ENCODE results near the gene XYLT1.

Gene XYLT1

DNA sequence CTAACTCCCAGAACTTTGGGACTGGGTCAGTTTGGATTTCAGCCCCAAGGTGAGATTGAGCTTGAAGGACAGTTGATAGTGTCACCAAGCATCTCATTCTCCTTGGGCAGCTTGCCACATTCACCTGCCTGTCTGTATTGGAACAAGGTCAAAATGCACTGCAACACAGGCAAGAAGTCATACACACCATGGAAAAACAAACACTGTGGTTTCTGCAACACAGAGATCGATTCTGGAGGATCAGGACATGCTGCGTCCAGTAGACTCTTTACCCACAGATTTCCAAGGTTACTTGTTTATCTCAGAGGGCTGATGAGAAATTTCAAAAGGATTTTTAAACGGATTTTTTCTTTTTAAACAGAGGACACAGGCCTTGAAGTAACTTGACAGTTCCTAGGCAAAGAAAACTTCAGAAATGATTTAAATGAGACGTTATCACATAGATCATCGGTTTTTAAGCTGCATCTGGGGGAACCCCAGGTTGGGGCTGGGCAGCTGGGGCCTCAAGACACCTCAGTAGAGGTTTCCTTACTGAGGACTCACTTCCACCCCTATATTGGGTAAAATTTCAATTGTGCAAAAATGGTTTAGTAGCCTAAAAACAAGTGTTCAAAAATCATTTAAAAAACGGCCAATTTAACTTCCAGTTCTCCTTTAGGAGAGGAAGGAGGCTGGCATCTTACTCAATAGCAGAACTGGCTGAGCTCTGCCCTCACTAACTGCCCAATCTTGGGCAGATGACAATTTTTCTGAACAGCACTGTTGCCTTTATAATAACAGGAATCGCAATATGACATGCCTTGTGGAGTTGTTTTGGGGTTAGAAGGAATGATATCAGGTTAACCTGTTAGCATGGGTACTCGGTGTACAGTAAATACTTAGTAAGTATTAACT is 299.3 kb downstream of the XYLT1 start:
- no peak for DNase-seq

GRCh38 chr16:17170435-17170834 is 300.3 kb downstream of the XYLT1 start:
- no peak for DNase-seq

DNA sequence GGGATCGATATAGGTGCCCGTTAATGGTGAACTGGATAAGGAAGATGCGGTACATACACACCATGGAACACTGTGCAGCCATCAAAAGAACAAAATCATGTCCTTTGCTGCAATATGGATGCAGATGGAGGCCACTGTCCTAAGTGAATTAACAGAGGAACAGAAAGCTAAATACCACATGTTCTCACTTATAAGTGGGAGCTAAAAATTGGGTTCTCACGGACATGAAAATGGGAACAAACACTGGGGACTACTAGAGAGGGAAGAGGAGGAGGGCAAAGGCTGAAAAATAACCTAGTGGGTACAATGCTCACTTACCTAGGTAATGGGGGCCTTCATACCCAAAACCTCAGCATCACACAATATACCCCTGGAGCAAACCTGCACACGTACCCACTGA is 302.6 kb downstream of the XYLT1 start:
- no peak for DNase-seq

GRCh38 chr16:17166095-17166494 is 304.7 kb downstream of the XYLT1 start:
- no peak for DNase-seq

DNA sequence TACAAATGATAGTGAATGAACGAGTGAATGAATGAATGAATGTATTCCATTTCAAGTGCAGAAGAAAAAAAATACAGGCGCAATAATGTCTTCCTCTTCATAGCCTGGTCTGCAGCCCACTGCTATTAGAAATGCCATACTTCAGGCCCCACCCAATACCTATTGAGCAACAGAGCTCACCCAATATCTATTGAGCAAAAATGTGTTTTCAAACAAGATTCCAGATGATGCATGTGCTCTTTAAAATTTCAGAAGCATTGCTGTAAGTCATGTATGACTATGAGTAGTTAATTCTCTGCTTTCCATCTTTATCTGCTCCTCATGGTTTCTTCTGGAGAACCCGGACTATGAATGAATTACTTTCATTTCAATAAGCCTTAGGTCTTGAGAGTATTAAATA is 308.2 kb downstream of the XYLT1 start:
- DNase-seq: no peak

DNA sequence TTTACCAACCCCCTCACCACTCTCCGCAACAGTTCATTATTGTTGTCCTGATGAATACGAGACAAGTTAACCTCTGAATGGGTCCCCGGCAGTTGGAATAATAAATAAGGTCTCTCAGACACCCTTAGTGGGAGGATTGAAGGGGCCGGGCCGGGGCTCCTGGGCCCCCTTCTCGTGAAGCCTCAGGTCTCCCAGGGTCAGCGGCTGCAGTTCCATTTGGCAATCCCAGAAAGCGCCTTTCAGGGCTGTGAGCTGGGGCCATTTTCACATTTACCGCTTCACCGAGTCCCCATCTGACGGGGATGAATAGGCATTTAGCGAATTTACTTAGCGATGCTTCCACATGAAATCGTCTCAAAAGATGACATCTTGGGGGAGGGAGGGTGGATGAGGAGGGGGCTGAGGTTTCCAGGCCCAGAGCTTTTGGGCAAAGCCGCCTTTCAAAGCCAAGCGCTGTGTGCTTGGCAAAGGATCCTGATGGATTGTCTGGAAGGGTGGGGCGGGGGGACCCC is 309.8 kb downstream of the XYLT1 start:
- no peak for DNase-seq

DNA sequence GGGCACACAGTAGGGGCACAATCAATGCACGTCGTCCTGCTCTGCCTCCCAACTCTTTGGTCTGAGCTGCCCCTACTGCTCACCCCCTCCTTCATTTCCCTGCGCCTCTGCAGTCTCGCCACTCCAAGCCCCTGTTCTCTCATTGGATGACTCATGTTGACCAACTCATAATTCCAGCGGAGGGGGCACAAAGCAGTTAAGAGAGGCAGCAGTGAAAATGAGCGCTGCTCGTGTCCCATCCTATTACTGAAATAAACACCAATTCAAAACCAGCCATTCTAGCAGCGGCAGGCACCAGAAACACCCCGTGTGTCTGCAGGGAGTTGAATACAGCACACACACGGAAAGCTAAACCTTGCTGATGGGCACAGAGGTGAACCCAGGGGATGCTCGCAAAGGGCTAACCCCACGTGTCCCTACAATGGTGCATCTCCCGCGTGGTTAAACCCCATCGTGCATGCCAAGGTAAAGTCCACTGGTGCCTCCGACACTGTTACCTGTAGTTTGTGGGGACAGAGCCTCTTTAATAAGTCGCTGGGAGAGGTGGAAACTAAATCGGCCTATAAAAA is 310.4 kb downstream of the XYLT1 start:
- DNase-seq: no peak

GRCh38 chr16:17159617-17160016 is 311.1 kb downstream of the XYLT1 start:
- DNase-seq: no peak

DNA sequence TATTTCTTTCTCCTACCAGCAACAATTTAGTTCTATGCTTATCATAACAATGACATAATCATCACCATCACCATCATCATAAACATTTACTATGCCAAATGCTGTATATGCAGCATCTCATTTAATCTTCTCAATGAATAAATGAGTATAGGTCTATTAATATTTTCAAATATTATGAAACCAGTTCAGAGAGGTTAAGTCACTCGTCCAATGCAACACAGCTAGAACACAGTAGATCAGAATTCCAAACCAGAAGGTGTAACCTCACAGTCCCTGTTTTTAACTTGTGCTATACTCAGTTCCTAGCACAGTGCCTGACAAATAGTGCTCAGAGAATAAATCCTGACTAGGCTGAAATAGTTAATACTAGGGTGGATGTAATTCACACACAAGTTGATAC is 314.8 kb downstream of the XYLT1 start:
- DNase-seq: no peak

GRCh38 chr16:17155485-17155884 is 315.3 kb downstream of the XYLT1 start:
- no peak for DNase-seq

DNA sequence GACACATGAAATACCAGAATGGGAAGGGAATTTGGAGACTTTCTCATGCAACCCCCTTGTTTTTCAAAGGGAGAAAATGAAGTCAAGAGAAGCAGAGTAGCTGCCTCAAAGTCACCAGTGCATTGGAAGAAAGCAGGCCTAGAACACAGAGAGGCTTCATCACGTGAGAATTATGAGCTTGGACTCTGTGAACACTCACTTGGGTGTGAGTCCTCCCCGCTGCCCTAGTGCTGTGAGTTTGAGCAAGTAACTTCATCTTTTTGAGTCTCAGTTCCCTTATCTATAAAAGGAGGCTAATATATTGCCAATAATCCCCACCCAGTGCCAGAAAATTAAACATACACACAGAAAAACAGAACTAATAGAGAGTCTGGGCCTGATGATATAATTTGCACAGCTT is 315.8 kb downstream of the XYLT1 start:
- no peak for DNase-seq

GRCh38 chr16:17152311-17152710 is 318.4 kb downstream of the XYLT1 start:
- DNase-seq: no peak

DNA sequence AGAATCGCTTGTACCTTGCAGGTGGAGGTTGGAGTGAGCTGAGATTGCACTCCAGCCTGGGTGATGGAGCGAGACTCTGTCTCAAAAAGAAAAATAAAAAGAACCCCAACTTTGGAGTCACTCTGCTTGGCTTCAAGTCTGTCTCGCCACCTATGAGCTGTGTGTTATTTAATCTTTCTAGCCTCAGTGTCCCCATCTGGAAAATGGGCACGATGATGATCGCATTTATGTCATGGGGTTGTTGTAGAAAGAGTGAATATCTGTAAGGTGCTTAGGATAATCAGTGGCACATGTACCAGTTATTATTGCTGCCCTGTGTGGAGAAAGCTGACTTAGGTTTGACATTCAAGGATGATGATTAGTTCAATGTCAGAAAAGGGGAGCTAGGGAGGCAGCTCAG is 319.4 kb downstream of the XYLT1 start:
- no peak for DNase-seq

DNA sequence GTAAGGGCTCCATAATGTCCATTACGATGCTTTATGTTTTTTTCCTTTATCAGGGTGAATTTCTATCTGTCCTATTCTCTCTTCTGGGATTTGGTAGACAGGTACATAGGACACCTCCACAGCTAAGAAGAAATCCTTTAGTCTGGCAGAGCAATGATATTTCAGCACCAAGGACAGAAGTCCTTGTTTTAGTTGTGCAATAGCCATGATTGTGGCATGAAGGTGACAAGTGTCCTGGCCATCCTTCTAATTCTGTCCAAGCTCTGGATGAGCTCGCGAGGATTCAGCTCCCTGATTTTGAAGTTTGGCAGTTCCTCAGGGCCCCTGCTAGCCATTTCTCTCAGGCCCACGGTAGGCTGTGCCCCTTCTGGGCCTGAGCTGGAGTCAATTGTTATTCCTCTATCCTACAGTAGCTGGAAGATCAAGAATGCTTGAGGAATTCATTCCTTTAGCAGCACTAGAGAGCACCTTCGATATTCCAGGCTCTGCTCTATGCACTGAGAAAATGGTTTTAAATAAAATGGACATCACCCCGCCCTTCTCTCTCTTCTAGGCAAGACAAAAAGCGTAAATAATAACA is 320.8 kb downstream of the XYLT1 start:
- DNase-seq: no peak

DNA sequence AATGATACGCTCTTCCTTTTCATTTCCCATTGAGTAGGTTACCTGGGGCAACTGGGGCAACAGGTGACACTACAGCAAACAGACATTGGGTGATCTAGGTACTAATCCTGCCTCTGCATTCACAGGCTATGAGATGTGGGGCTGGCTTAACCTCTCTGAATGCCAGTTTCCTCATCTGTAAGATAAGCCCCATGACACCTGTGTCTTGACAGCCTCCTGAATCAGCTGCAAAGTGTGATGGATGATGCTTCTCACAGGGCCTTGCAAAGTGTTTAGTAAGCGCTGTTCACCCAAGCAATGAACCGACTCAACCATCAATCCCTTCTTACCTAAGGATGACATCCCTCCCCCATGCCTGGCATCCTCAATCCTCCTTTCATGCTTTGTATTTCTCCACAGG is 322.8 kb downstream of the XYLT1 start:
- no peak for DNase-seq

DNA sequence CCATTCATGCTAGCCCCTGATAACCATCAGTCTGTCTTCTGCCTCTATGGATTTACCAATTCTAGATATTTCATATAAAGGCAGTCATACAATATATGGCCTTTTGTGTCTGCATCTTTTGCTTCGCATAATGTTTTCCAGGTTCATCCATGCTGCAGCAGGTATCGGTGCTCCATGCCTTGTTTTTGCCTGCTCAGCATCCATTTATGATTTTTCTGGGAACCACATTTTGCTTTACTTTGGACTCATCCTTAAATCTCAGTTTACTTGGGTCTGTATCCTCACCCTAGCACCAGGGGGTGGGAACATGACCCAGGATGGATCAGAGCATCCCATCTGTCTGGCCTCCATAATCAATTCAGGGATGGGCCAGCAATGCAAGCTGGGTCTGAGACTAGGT is 325.7 kb downstream of the XYLT1 start:
- DNase-seq: no peak

GRCh38 chr16:17144431-17144830 is 326.3 kb downstream of the XYLT1 start:
- DNase-seq: no peak

DNA sequence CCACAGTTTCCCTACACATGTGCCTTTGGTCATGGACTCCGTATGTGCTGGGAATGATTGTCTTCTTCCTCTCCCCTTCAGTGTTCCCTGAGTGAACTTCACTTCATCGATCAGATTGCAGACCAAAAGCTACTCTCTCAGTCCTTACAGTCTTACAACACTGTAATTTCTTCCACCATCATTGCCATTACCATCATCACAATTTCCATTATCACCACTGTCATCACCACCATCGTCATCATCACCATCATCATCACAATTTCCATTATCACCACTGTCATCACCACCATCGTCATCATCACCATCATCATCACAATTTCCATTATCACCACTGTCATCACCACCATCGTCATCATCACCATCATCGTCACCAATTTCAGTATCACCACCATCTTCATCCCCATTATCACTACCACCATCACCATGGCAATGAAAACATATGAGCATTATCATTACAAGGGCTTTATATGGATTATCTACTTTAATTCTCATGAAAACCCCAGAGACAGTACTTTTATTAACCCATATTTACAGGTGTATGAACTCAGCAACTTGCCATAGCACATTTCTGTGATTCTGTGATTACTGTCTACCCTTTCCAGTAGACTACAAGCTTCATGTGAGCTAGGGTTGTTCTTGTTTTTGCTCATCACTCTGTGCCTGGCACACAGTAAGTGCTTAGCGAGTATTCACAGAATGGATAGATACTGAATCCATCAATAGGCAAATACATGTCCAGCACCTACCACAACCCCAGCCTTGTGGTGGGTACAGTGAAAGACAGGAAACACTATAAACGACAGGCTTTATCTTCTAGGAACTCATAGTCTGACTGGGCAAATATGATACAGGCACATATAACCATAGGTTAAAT is 327.0 kb downstream of the XYLT1 start:
- DNase-seq: no peak

DNA sequence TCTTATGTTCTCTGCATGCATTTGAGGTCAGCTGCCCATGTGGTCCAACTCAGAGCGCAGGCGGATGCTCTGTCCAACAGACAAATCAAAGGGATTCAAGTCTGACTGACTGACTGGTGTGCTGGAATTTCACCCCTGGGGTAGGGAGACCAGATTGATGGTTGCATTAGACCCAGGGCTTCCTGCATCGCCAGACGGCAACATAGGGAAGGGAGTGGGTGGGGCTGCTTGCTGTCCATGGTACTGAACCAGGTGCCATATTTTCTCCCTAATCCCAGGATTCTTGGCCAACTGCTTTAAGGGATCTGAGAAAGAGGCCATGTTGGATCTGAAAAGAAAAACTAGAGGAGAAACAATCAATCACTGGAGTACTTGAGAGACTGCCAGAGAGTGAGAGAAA is 332.0 kb downstream of the XYLT1 start:
- DNase-seq: no peak

DNA sequence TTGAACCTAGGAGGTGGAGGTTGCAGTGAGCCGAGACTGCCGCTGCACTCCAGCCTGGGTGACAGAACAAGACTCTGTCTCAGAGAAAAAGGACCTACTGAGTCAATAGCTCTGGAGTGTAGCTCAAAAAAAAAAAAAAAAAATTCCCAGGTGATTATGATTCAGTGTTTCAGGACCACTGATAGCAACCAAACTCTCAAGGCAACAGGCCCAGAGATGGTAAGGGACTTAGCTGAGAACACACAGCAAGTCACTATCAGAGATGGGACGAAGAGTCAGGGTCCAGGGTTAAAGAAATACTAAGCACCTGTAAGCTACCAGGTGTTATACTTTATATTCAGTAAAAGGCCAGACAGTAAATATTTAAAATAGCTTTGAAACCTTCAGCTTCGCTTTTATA is 335.3 kb downstream of the XYLT1 start:
- no peak for DNase-seq

DNA sequence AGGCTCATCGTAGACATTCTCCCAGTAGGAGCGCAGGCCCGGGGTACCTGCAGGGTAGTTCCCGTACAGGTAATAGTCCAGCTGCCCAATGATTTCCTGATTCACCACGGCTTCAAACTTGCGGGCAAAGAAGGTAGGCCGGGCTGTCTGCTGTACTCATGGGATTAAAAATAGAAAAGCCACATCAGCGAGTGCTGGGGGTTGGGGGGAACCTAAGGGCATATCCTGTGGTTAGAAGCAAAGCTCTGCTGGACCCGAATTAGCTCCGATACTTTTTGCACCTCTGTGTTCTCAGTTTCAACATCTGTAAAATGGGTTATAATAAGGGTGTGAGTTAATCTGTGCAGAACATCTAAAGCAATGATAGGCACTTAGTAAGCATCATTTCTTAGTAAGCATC is 336.2 kb downstream of the XYLT1 start:
- DNase-seq: no peak

GRCh38 chr16:17133851-17134250 is 336.9 kb downstream of the XYLT1 start:
- DNase-seq: no peak

DNA sequence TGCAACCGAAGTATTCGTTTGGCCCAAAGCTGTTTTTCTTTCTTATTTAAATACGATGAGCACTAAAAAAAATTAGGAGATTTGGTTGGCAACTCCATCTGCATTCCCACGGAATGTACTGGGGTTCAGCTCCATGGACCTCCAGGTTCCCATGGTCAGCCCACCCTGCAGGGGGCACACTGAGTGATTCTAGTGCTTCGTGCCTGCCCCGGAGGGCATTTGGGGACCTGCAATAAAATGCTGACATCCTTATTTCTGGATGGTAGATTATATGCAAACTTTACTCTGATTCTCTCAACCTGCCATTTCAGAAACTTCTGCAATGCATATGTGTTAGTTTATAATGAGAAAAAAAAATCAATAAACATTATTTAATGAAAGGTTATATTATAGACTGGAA is 339.4 kb downstream of the XYLT1 start:
- no peak for DNase-seq

Data from activated CD4-positive, alpha-beta T cell treated with anti-CD3 and anti-CD28 coated beads for 1 hour (primary cell).